Tibial nerve (tissue), 4 donors: ENCODE results near the gene COL1A1. TPM values are rescaled to one million over a fixed set of nuclear protein-coding genes. Genes with fewer than 3 reads are reported as not detected.

ENCODE experiments used
- DNase-seq, 2 donors: peaks; one replicate each; pipeline ENCODE4 v3.0.0-alpha.2; 2019; ENCODE audit warnings: low spot score in 2 of 2
- H3K27ac ChIP-seq, 4 donors: fragments of 200-600 bp; sonication (generic) in 3 of 4; one replicate each; pipeline ENCODE4 v1.5.1; 2017 to 2019; ENCODE audit warnings: mild to moderate bottlenecking in 1 of 4
- H3K27me3 ChIP-seq, 2 donors: fragments of 200-600 bp; sonication (generic) in 1 of 2; one replicate each; pipeline versions ENCODE4 v1.5.1 to v1.6.0; 2017 to 2019
- H3K36me3 ChIP-seq, 3 donors: fragments of 200-600 bp; sonication (generic); one replicate each; pipeline ENCODE4 v1.5.1; 2018 to 2019
- H3K4me1 ChIP-seq, 4 donors: fragments of 200-600 bp; sonication (generic) in 3 of 4; one replicate each; pipeline ENCODE4 v1.5.1; 2017 to 2019
- H3K4me3 ChIP-seq, 4 donors: fragments of 200-600 bp; sonication (generic) in 3 of 4; one replicate each; pipeline ENCODE4 v1.5.1; 2017 to 2019; ENCODE audit warnings: mild to moderate bottlenecking in 1 of 4, moderate library complexity in 1 of 4
- H3K9me3 ChIP-seq, 4 donors: fragments of 200-600 bp; sonication (generic) in 3 of 4; one replicate each; pipeline ENCODE4 v1.5.1; 2017 to 2019
- CTCF ChIP-seq, 5 experiments: fragments of 200-600 bp in 3 of 5; fragments of 450-650 bp in 2 of 5; sonication (generic) in 3 of 5; IDR thresholded peaks; one replicate each; pipeline ENCODE4 v1.5.1; 2016 to 2019; ENCODE audit warnings: antibody characterized with exemption in 5 of 5, mild to moderate bottlenecking in 3 of 5, moderate library complexity in 2 of 5
- EP300 ChIP-seq, 2 donors: sonication (generic); formaldehyde crosslinking; IDR thresholded peaks; one replicate each; pipeline ENCODE4 v1.6.1; 2017; ENCODE audit warnings: antibody characterized with exemption in 2 of 2, mild to moderate bottlenecking in 1 of 2
- POLR2A ChIP-seq, 2 donors: fragments of 450-650 bp; IDR thresholded peaks; one replicate each; pipeline ENCODE4 v1.6.1; 2017; ENCODE audit warnings: antibody characterized with exemption in 2 of 2, mild to moderate bottlenecking in 2 of 2, moderate library complexity in 2 of 2
- WGBS, 2 donors: methylation state at CpG; one replicate each; pipeline ENCODE4 v1.1.5; 2018; 5-methylcytosine and 5-hydroxymethylcytosine counted together
- total RNA-seq, 4 donors: library from RNA; depleted of rRNA; stranded (reverse); fragments of >200 nt; gene quantifications; one replicate each; pipeline ENCODE4 v1.1.0, GENCODE V29; 2016

COL1A1 gene
- total RNA-seq, 4 donors from 2014 or later: 31.5 to 185 (median 73.0) TPM

GRCh38 chr17:50187751-50188530 is 13.5 kb downstream of the COL1A1 start:
- no peak overlapping the region for H3K4me3 ChIP-seq
- peaks cover 0 to 71% (median 12%) of the 10 kb centered on the region in 4 donors for H3K4me1 ChIP-seq
- TF ChIP-seq POLR2A (IDR thresholded peaks at IDR 0.05): no peak
- H3K9me3 ChIP-seq: no peaks in the 10 kb centered on the region
- DNase-seq: no peak
- WGBS, 2 donors: 61 to 82% methylated on average over 12 to 17 of the region's 17 CpGs
- no peaks in the 10 kb centered on the region for H3K27me3 ChIP-seq
- peak overlapping the region in 3 of 4 donors; percentile 59 to 89 (median 67) for H3K27ac ChIP-seq
- H3K36me3 ChIP-seq: peaks cover 0 to 77% (median 0%) of the 10 kb centered on the region in 3 donors

GRCh38 chr17:50187394-50187725 is 14.1 kb downstream of the COL1A1 start:
- peaks cover 0 to 70% (median 12%) of the 10 kb centered on the region in 4 donors for H3K4me1 ChIP-seq
- H3K9me3 ChIP-seq: no peaks in the 10 kb centered on the region
- H3K4me3 ChIP-seq: no peak overlapping the region
- peaks cover 0 to 72% (median 0%) of the 10 kb centered on the region in 3 donors for H3K36me3 ChIP-seq
- TF ChIP-seq CTCF (IDR thresholded peaks at IDR 0.05): no peak
- no peak for TF ChIP-seq EP300 (IDR thresholded peaks at IDR 0.05)
- TF ChIP-seq POLR2A (IDR thresholded peaks at IDR 0.05): no peak
- peak overlapping the region in 3 of 4 donors; percentile 59 to 89 (median 67) for H3K27ac ChIP-seq
- WGBS, 2 donors: 48 to 56% methylated on average over 3 to 4 of the region's 4 CpGs
- H3K27me3 ChIP-seq: no peaks in the 10 kb centered on the region
- DNase-seq: no peak

GRCh38 chr17:50186661-50187393 is 14.6 kb downstream of the COL1A1 start:
- peak overlapping the region; percentile 30 to 89 (median 58) for H3K27ac ChIP-seq

GRCh38 chr17:50185631-50186471 is 15.6 kb downstream of the COL1A1 start:
- Histone ChIP-seq H3K27ac (peak overlapping the region; percentile 36 to 89 (median 64)), H3K4me3 (no peak overlapping the region), H3K4me1 (peaks cover 0 to 85% (median 15%) of the 10 kb centered on the region in 4 donors), H3K27me3 (no peaks in the 10 kb centered on the region), H3K9me3 (no peaks in the 10 kb centered on the region), H3K36me3 (peaks cover 0 to 56% (median 0%) of the 10 kb centered on the region in 3 donors)
- WGBS, 2 donors: 57 to 61% methylated on average over 27 to 28 of the region's 31 CpGs
- no peak for TF ChIP-seq POLR2A (IDR thresholded peaks at IDR 0.05)
- TF ChIP-seq CTCF (IDR thresholded peaks at IDR 0.05): no peak
- TF ChIP-seq EP300 (IDR thresholded peaks at IDR 0.05): no peak
- DNase-seq: no peak

More at GRCh38 chr17:50186661-50187393, 14.6 kb downstream of the COL1A1 start:
- no peak for DNase-seq
- Histone ChIP-seq H3K4me3 (no peak overlapping the region), H3K9me3 (no peaks in the 10 kb centered on the region), H3K27me3 (no peaks in the 10 kb centered on the region), H3K4me1 (peaks cover 0 to 75% (median 13%) of the 10 kb centered on the region in 4 donors), H3K36me3 (peaks cover 0 to 66% (median 0%) of the 10 kb centered on the region in 3 donors)
- TF ChIP-seq EP300 (IDR thresholded peaks at IDR 0.05) (no peak), CTCF (IDR thresholded peaks at IDR 0.05) (no peak), POLR2A (IDR thresholded peaks at IDR 0.05) (no peak)
- WGBS, 2 donors: 69 to 71% methylated on average over 18 to 24 of the region's 24 CpGs
